A549 treated with dexamethasone at 1 μM for 4 hours (cell line): ENCODE measurements around the gene ITGB1BP2. TPM values are rescaled to one million over a fixed set of nuclear protein-coding genes. Genes with fewer than 3 reads are reported as not detected.

Experiments
- total RNA-seq: library from RNA; stranded (reverse); fragments of 200-300 nt; extraction: Qiagen RNA extraction; gene quantifications from 5 replicates; pipeline ENCODE4 v1.2.3, GENCODE V29; 2022

ITGB1BP2 gene
- total RNA-seq = 0.48 to 1.1 TPM (median 0.94 TPM) in 5 replicates

GRCh38 chrX:71301195-71301924, at the start of gene ITGB1BP2:
ITGB1BP2 (plus strand) TSS chrX:71301750; CDS start chrX:71301807, 57 bp downstream.

GRCh38 chrX:71254092-71254963, 47.2 kb upstream of the ITGB1BP2 start, which contains the start of gene ZMYM3:
ZMYM3 (minus strand) TSS chrX:71254140; CDS start chrX:71253255, 885 bp downstream.

GRCh38 chrX:71283403-71284143, 18.0 kb upstream of the ITGB1BP2 start, which contains the start of gene NONO:
NONO (plus strand) TSS chrX:71283635; CDS start chrX:71290638, 7,003 bp downstream.

Other genes with a start within 250 kb of the ITGB1BP2 start
- 72.3 to 83.0 TPM (median 76.9 TPM) in 5 replicates for gene SNX12, start 233.4 kb upstream of the ITGB1BP2 start, total RNA-seq
- gene FOXO4, start 205.9 kb upstream of the ITGB1BP2 start, total RNA-seq = 1.1 to 1.7 TPM (median 1.4 TPM) in 5 replicates
- gene CXorf65, start 195.0 kb upstream of the ITGB1BP2 start, total RNA-seq = not detected in 5 replicates
- gene IL2RG, start 190.2 kb upstream of the ITGB1BP2 start, total RNA-seq = 0.06 to 0.25 TPM (median 0.16 TPM) in 5 replicates
- gene MED12, start 183.2 kb upstream of the ITGB1BP2 start, total RNA-seq = 7.5 to 13.5 TPM (median 12.5 TPM) in 5 replicates
- 0.70 to 1.5 TPM (median 1.0 TPM) in 5 replicates for gene NLGN3, start 156.9 kb upstream of the ITGB1BP2 start, total RNA-seq
- 0.05 to 0.08 TPM (median 0.06 TPM) in 3 of 5 replicates, not detected in the others for gene GJB1, start 78.5 kb upstream of the ITGB1BP2 start, total RNA-seq
- gene ZMYM3, start 47.6 kb upstream of the ITGB1BP2 start, total RNA-seq = 10.6 to 14.5 TPM (median 12.9 TPM) in 5 replicates
- 299 to 478 TPM (median 464 TPM) in 5 replicates for gene NONO, start 18.1 kb upstream of the ITGB1BP2 start, total RNA-seq
- gene TAF1, start 64.6 kb downstream of the ITGB1BP2 start, total RNA-seq = 13.8 to 19.1 TPM (median 17.7 TPM) in 5 replicates
- 23.8 to 50.0 TPM (median 36.7 TPM) in 5 replicates for gene OGT, start 231.4 kb downstream of the ITGB1BP2 start, total RNA-seq